GM12864 (cell line): ENCODE measurements around the gene ADAM8.

Experiments
- DNase-seq: peaks from one replicate; pipeline ENCODE4 v3.0.0-alpha.2; 2011; ENCODE audit warnings: low read depth
- H3K4me3 ChIP-seq: 2 replicates; pipeline ENCODE4 v1.5.1; 2011; ENCODE audit warnings: mild to moderate bottlenecking, low read depth, low read length, control low read depth
- CTCF ChIP-seq: IDR thresholded peaks from 2 replicates; pipeline ENCODE4 v1.5.1; 2011; ENCODE audit warnings: low read depth, mild to moderate bottlenecking, moderate library complexity, low read length, control low read depth, inconsistent platforms; ENCODE audit errors: missing control alignments

Gene ADAM8

GRCh38 chr10:133308421-133309099, 31.9 kb upstream of the ADAM8 start, which contains the start of the genes TUBGCP2 and ZNF511:
Gene TUBGCP2, minus strand, starts transcription at chr10:133308872. Its CDS starts 5,931 bp downstream, at chr10:133302941.
Gene ZNF511, plus strand, starts transcription at chr10:133308914. Its CDS starts 30 bp downstream, at chr10:133308944.
- peak; percentile 35 for DNase-seq
- TF ChIP-seq CTCF: peak; percentile 33
- peak within 1 kb of the TSS; percentile 80 for H3K4me3 ChIP-seq

GRCh38 chr10:133307776-133308420, 31.2 kb upstream of the ADAM8 start:
- H3K4me3 ChIP-seq: peak overlapping the region; percentile 80
- peak; percentile 84 for TF ChIP-seq CTCF
- DNase-seq: peak; percentile 68

GRCh38 chr10:133306941-133307379, 30.3 kb upstream of the ADAM8 start:
- DNase-seq: no peak
- H3K4me3 ChIP-seq: no peak overlapping the region
- no peak for TF ChIP-seq CTCF

GRCh38 chr10:133306097-133306476, 29.4 kb upstream of the ADAM8 start:
- no peak for TF ChIP-seq CTCF
- no peak overlapping the region for H3K4me3 ChIP-seq
- DNase-seq: no peak

GRCh38 chr10:133303206-133303605, 26.5 kb upstream of the ADAM8 start:
- DNase-seq: no peak
- H3K4me3 ChIP-seq: no peak overlapping the region
- TF ChIP-seq CTCF: no peak

GRCh38 chr10:133302230-133302629, 25.6 kb upstream of the ADAM8 start:
- DNase-seq: no peak
- no peak for TF ChIP-seq CTCF
- H3K4me3 ChIP-seq: no peak overlapping the region
